Measurements from ENCODE around the gene ANG. TPM values are rescaled to one million over a fixed set of nuclear protein-coding genes. Genes with fewer than 3 reads are reported as not detected.

Gene ANG
- total RNA-seq, 1 experiment from 2014 or later, result 24.7 TPM

GRCh38 chr14:20667957-20668356 lies 20.6 kb upstream of the ANG start:
- H3K4me1 Mint-ChIP-seq (ENCODE audit: low read depth, unreplicated experiment), result no peaks in the 10 kb centered on the region
- ChIA-PET CTCF (no interaction called here), POLR2A (no interaction called here)
- no peak for DNase-seq
- no peaks in the 10 kb centered on the region for H3K9me3 Mint-ChIP-seq (ENCODE audit: unreplicated experiment)
- H3K4me1 ChIP-seq, result peaks cover 6% of the 10 kb centered on the region; the same call in 1 of the 2 replicates
- H3K4me3 ChIP-seq (ENCODE audit: low read depth, low read length), result no peak overlapping the region
- H3K4me3 Mint-ChIP-seq (ENCODE audit: unreplicated experiment), result no peak overlapping the region
- H3K9me3 ChIP-seq, result no peaks in the 10 kb centered on the region
- intact Hi-C loops (cut with micrococcal nuclease; ENCODE audit: unreplicated experiment), result no loop called here
- H3K36me3 Mint-ChIP-seq (ENCODE audit: insufficient read depth, unreplicated experiment), result no peaks in the 10 kb centered on the region
- no peaks in the 10 kb centered on the region for H3K27me3 Mint-ChIP-seq (ENCODE audit: insufficient read depth, unreplicated experiment)
- no peaks in the 10 kb centered on the region for H3K27me3 ChIP-seq (replicated peaks; ENCODE audit: control insufficient read depth, insufficient read depth, low read length)
- H3K36me3 ChIP-seq (ENCODE audit: control insufficient read depth, insufficient read depth, low read length), result no peaks in the 10 kb centered on the region
- TF ChIP-seq CTCF (IDR thresholded peaks at IDR 0.05; ENCODE audit: insufficient read depth in 1 of 2, low read depth in 1 of 2, low read length in 1 of 2, severe bottlenecking in 1 of 2, unreplicated experiment in 1 of 2), result no peak
- no TSS peak for BruUV-seq (replicated peaks)
- no peak overlapping the region for H3K27ac Mint-ChIP-seq (ENCODE audit: unreplicated experiment)

- Mint-ChIP-seq H3K27me3 (ENCODE audit: insufficient read depth, unreplicated experiment) (no peaks in the 10 kb centered on the region), H3K27ac (ENCODE audit: unreplicated experiment) (no peak overlapping the region), H3K36me3 (ENCODE audit: insufficient read depth, unreplicated experiment) (no peaks in the 10 kb centered on the region), H3K4me1 (ENCODE audit: low read depth, unreplicated experiment) (no peaks in the 10 kb centered on the region), H3K4me3 (ENCODE audit: unreplicated experiment) (no peak overlapping the region), H3K9me3 (ENCODE audit: unreplicated experiment) (no peaks in the 10 kb centered on the region)
- CTCF ChIA-PET, result no interaction called here
- no peaks in the 10 kb centered on the region for H3K27me3 ChIP-seq (replicated peaks; ENCODE audit: control insufficient read depth, insufficient read depth, low read length)
- peaks cover 6% of the 10 kb centered on the region; the same call in 1 of the 2 replicates for H3K4me1 ChIP-seq
- no peaks in the 10 kb centered on the region for H3K9me3 ChIP-seq
- intact Hi-C loops (cut with micrococcal nuclease; ENCODE audit: unreplicated experiment), result no loop called here
- H3K4me3 ChIP-seq (ENCODE audit: low read depth, low read length), result no peak overlapping the region
- no peak for DNase-seq
- no peak for TF ChIP-seq CTCF (IDR thresholded peaks at IDR 0.05; ENCODE audit: insufficient read depth in 1 of 2, low read depth in 1 of 2, low read length in 1 of 2, severe bottlenecking in 1 of 2, unreplicated experiment in 1 of 2)
- no peaks in the 10 kb centered on the region for H3K36me3 ChIP-seq (ENCODE audit: control insufficient read depth, insufficient read depth, low read length)
- POLR2A ChIA-PET, result no interaction called here
- BruUV-seq (replicated peaks), result no TSS peak
Measured at GRCh38 chr14:20668969-20669368, 19.6 kb upstream of the ANG start.

DNA sequence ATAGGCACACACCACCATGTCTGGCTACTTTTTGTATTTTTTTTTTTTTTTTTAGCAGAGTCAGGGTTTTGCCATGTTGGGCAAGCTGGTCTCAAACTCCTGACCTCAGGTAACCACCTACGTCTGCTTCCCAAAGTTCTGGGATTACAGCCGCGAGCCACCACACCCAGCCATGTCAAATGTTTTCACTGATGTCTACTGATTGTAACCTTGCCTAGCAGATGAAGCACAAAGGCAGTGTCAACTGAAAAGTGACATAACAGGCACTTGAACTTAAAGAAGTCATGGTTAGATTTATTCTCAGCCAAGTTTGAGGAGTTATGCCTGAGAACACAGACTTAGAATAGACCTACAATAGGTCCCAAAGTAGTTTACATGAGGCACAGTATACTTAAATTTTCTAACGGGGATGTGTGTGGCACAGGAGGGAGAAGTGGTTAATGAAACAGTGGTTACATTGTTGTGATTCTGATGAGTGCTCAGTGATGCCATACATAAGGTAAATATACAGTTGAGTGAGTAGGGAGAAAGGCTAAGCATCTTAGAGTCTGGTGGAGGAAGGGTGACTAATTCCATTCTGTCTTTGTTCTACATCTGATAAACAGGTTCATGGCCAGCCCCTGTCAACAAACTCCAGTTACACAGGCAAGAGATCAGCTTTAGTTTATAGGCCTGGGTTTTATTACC lies 16.8 kb upstream of the ANG start:
- intact Hi-C loops (cut with micrococcal nuclease; ENCODE audit: unreplicated experiment), result no loop called here
- no peaks in the 10 kb centered on the region for H3K27me3 Mint-ChIP-seq (ENCODE audit: insufficient read depth, unreplicated experiment)
- ChIA-PET CTCF (no interaction called here), POLR2A (no interaction called here)
- BruUV-seq (replicated peaks), result no TSS peak
- no peaks in the 10 kb centered on the region for H3K36me3 Mint-ChIP-seq (ENCODE audit: insufficient read depth, unreplicated experiment)
- no peaks in the 10 kb centered on the region for H3K4me1 Mint-ChIP-seq (ENCODE audit: low read depth, unreplicated experiment)
- no peaks in the 10 kb centered on the region for H3K27me3 ChIP-seq (replicated peaks; ENCODE audit: control insufficient read depth, insufficient read depth, low read length)
- no peak overlapping the region for H3K27ac Mint-ChIP-seq (ENCODE audit: unreplicated experiment)
- TF ChIP-seq CTCF (IDR thresholded peaks at IDR 0.05; ENCODE audit: insufficient read depth in 1 of 2, low read depth in 1 of 2, low read length in 1 of 2, severe bottlenecking in 1 of 2, unreplicated experiment in 1 of 2), result no peak
- no peaks in the 10 kb centered on the region for H3K9me3 Mint-ChIP-seq (ENCODE audit: unreplicated experiment)
- H3K4me1 ChIP-seq, result no peaks in the 10 kb centered on the region
- DNase-seq, result no peak
- no peak overlapping the region for H3K4me3 ChIP-seq (ENCODE audit: low read depth, low read length)
- no peak overlapping the region for H3K4me3 Mint-ChIP-seq (ENCODE audit: unreplicated experiment)
- H3K36me3 ChIP-seq (ENCODE audit: control insufficient read depth, insufficient read depth, low read length), result no peaks in the 10 kb centered on the region
- no peaks in the 10 kb centered on the region for H3K9me3 ChIP-seq
